OCI-LY1 (cell line): ENCODE measurements around the gene CCT3.

Source experiments
- H2AFZ ChIP-seq: fragments of 200-600 bp; sonication (generic), shearing (Covaris generic); 2 replicates; pipeline ENCODE4 v1.6.0; 2014; ENCODE audit warnings: antibody characterized with exemption, mild to moderate bottlenecking, low read length
- H3F3A ChIP-seq: fragments of 200-600 bp; sonication (generic), shearing (Covaris generic); 2 replicates; pipeline ENCODE4 v1.6.0; 2014; ENCODE audit warnings: mild to moderate bottlenecking, antibody characterized with exemption, low read length, moderate library complexity; ENCODE audit not compliant: insufficient read depth
- H3K27ac ChIP-seq: fragments of 200-600 bp; sonication (generic); 2 replicates; pipeline ENCODE4 v1.5.1; 2014; ENCODE audit warnings: low read length, mixed run types, mild to moderate bottlenecking, low read depth; ENCODE audit not compliant: poor library complexity, severe bottlenecking
- H3K27me3 ChIP-seq: fragments of 200-600 bp; sonication (generic); 2 replicates; pipeline ENCODE4 v1.6.0; 2014; ENCODE audit warnings: antibody characterized with exemption, mild to moderate bottlenecking, low read length, moderate library complexity; ENCODE audit not compliant: insufficient read depth
- H3K36me3 ChIP-seq: fragments of 200-600 bp; sonication (generic); 2 replicates; pipeline ENCODE4 v1.6.1; 2014; ENCODE audit warnings: mild to moderate bottlenecking, antibody characterized with exemption, low read length, moderate library complexity, mixed read lengths; ENCODE audit not compliant: insufficient read depth
- H3K4me1 ChIP-seq: fragments of 200-600 bp; sonication (generic); 2 replicates; pipeline ENCODE4 v1.5.1; 2014; ENCODE audit warnings: mild to moderate bottlenecking, low read length, moderate library complexity; ENCODE audit not compliant: insufficient read depth, severe bottlenecking
- H3K4me2 ChIP-seq: fragments of 200-600 bp; sonication (generic), shearing (Covaris generic); 2 replicates; pipeline ENCODE4 v1.6.1; 2014; ENCODE audit warnings: low read length
- H3K4me3 ChIP-seq: fragments of 200-600 bp; sonication (generic); 2 replicates; pipeline ENCODE4 v1.5.1; 2014; ENCODE audit warnings: low read length, low read depth, mild to moderate bottlenecking, mixed read lengths; ENCODE audit not compliant: poor library complexity, severe bottlenecking
- H3K79me2 ChIP-seq: fragments of 200-600 bp; shearing (Covaris generic); 2 replicates; pipeline ENCODE4 v1.6.1; 2016; ENCODE audit warnings: mixed run types, low read length, mixed read lengths; ENCODE audit not compliant: insufficient read depth
- H3K9ac ChIP-seq: fragments of 200-600 bp; sonication (generic), shearing (Covaris generic); 2 replicates; pipeline ENCODE4 v1.6.1; 2014; ENCODE audit warnings: mild to moderate bottlenecking, low read length, mixed read lengths
- H3K9me2 ChIP-seq: fragments of 200-600 bp; sonication (generic), shearing (Covaris generic); 2 replicates; pipeline ENCODE4 v1.6.1; 2014; ENCODE audit warnings: low read depth, mild to moderate bottlenecking, low read length, mixed read lengths
- H3K9me3 ChIP-seq: fragments of 200-600 bp; shearing (Covaris generic); 2 replicates; pipeline ENCODE4 v1.6.1; 2014; ENCODE audit warnings: low read length, mixed read lengths
- H4K20me1 ChIP-seq: fragments of 200-600 bp; sonication (generic), shearing (Covaris generic); 2 replicates; pipeline ENCODE4 v1.6.0; 2016; ENCODE audit warnings: mild to moderate bottlenecking, low read length; ENCODE audit not compliant: insufficient read depth
- EZH2 ChIP-seq: fragments of 200-600 bp; sonication (generic), shearing (Covaris generic); IDR thresholded peaks from 2 replicates; pipeline ENCODE4 v1.8.0; 2017; ENCODE audit warnings: borderline replicate concordance, mixed run types, mild to moderate bottlenecking, antibody characterized with exemption, low read length, moderate library complexity, mixed read lengths
- TF ChIP-seq, protein P1 (sequence below): fragments of 200-600 bp; sonication (generic), shearing (Covaris generic); IDR thresholded peaks from 2 replicates; pipeline ENCODE4 v1.5.1; 2017; ENCODE audit warnings: mild to moderate bottlenecking, antibody characterized with exemption, low read length, moderate library complexity, mixed read lengths

The CCT3 gene

GRCh38 chr1:156384007-156384406, 45.9 kb upstream of the CCT3 start:
- Histone ChIP-seq H3K9me3 (no peaks in the 10 kb centered on the region), H3K4me2 (no peak overlapping the region), H4K20me1 (no peaks in the 10 kb centered on the region), H3K4me3 (no peak overlapping the region), H3F3A (no peaks in the 10 kb centered on the region), H3K27ac (no peak overlapping the region), H3K36me3 (no peaks in the 10 kb centered on the region), H3K9ac (no peak overlapping the region), H3K4me1 (peaks cover 6% of the 10 kb centered on the region), H2AFZ (no peak overlapping the region), H3K27me3 (no peaks in the 10 kb centered on the region), H3K79me2 (no peaks in the 10 kb centered on the region), H3K9me2 (no peaks in the 10 kb centered on the region)
- TF ChIP-seq EZH2 = no peak
- TF ChIP-seq, protein P1, sequence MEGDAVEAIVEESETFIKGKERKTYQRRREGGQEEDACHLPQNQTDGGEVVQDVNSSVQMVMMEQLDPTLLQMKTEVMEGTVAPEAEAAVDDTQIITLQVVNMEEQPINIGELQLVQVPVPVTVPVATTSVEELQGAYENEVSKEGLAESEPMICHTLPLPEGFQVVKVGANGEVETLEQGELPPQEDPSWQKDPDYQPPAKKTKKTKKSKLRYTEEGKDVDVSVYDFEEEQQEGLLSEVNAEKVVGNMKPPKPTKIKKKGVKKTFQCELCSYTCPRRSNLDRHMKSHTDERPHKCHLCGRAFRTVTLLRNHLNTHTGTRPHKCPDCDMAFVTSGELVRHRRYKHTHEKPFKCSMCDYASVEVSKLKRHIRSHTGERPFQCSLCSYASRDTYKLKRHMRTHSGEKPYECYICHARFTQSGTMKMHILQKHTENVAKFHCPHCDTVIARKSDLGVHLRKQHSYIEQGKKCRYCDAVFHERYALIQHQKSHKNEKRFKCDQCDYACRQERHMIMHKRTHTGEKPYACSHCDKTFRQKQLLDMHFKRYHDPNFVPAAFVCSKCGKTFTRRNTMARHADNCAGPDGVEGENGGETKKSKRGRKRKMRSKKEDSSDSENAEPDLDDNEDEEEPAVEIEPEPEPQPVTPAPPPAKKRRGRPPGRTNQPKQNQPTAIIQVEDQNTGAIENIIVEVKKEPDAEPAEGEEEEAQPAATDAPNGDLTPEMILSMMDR = no peak

DNA sequence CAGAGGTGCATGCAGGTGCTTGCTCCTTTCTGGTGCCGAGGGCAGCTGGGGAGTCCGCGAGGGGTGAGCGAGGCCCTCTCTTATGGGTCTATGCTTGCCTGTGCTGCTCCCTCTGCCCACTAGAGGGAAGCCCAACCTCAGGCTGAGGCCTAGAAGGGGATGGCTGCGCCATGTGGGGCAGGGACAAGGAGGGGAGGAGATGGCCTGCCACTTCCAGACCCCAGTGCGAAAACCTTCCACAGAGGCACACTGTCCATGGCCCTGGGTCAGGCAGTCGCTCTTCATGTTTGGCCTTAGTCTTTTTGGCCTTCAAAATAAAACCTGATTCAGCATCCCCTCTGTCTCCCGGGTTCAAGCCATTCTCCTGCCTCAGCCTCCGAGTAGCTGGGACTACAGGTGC, 44.9 kb upstream of the CCT3 start:
- Histone ChIP-seq H3K4me3 (no peak overlapping the region), H3K9me2 (no peaks in the 10 kb centered on the region), H4K20me1 (no peaks in the 10 kb centered on the region), H3F3A (no peaks in the 10 kb centered on the region), H3K4me1 (no peaks in the 10 kb centered on the region), H3K27me3 (no peaks in the 10 kb centered on the region), H3K27ac (no peak overlapping the region), H3K9ac (no peak overlapping the region), H3K79me2 (no peaks in the 10 kb centered on the region), H3K36me3 (no peaks in the 10 kb centered on the region), H2AFZ (no peak overlapping the region), H3K9me3 (no peaks in the 10 kb centered on the region), H3K4me2 (no peak overlapping the region)
- TF ChIP-seq, protein P1 = peak; percentile 85
- no peak for TF ChIP-seq EZH2

- Histone ChIP-seq H2AFZ (no peak overlapping the region), H3K27ac (no peak overlapping the region), H3K9me3 (no peaks in the 10 kb centered on the region), H3K9ac (no peak overlapping the region), H3F3A (no peaks in the 10 kb centered on the region), H3K79me2 (no peaks in the 10 kb centered on the region), H4K20me1 (no peaks in the 10 kb centered on the region), H3K4me2 (no peak overlapping the region), H3K4me1 (no peaks in the 10 kb centered on the region), H3K4me3 (no peak overlapping the region), H3K27me3 (no peaks in the 10 kb centered on the region), H3K9me2 (no peaks in the 10 kb centered on the region), H3K36me3 (no peaks in the 10 kb centered on the region)
- TF ChIP-seq EZH2 = no peak
- TF ChIP-seq, protein P1 = no peak
Observed at GRCh38 chr1:156382561-156382960, 44.5 kb upstream of the CCT3 start.
